AML-193 (cell line): ENCODE data around the gene TJP1.
"Not testable (repeated sequence)": the region's sequence is repeated elsewhere in the genome, so short reads cannot be mapped to it uniquely, and the experiment has no call there.

ENCODE experiments used
- DNase-seq, 2 experiments: peaks; one replicate each; lab custom pipeline; 2025; lab: John Stamatoyannopoulos, UW

The TJP1 gene

GRCh38 chr15:29681166-29681845 lies 141.0 kb downstream of the TJP1 start:
- DNase-seq, result no peak

- DNase-seq, result no peak
Observed at GRCh38 chr15:29680465-29681165, 141.7 kb downstream of the TJP1 start.

- no peak for DNase-seq
Observed at GRCh38 chr15:29678504-29679034, 143.7 kb downstream of the TJP1 start.

GRCh38 chr15:29677871-29678461 lies 144.3 kb downstream of the TJP1 start:
- DNase-seq, result no peak

- no peak for DNase-seq
Observed at GRCh38 chr15:29677455-29677854, 144.8 kb downstream of the TJP1 start.

GRCh38 chr15:29676961-29677402 lies 145.3 kb downstream of the TJP1 start:
- DNase-seq, result no peak

- not testable (repeated sequence) for DNase-seq
Observed at GRCh38 chr15:29676374-29676960, 145.8 kb downstream of the TJP1 start.

GRCh38 chr15:29675791-29676301 lies 146.4 kb downstream of the TJP1 start:
- DNase-seq, result no peak

GRCh38 chr15:29674661-29675533 lies 147.4 kb downstream of the TJP1 start:
- no peak for DNase-seq

- no peak for DNase-seq
Observed at GRCh38 chr15:29672923-29673809, 149.1 kb downstream of the TJP1 start.

- no peak for DNase-seq
Observed at GRCh38 chr15:29672446-29672845, 149.8 kb downstream of the TJP1 start.

- DNase-seq, result not testable (repeated sequence)
Observed at GRCh38 chr15:29672046-29672445, 150.2 kb downstream of the TJP1 start.

GRCh38 chr15:29670998-29671981 lies 151.0 kb downstream of the TJP1 start:
- no peak for DNase-seq

- no peak for DNase-seq
Observed at GRCh38 chr15:29670266-29670665, 152.0 kb downstream of the TJP1 start.

- DNase-seq, result no peak
Observed at GRCh38 chr15:29669823-29670222, 152.4 kb downstream of the TJP1 start.

GRCh38 chr15:29668120-29668602 lies 154.1 kb downstream of the TJP1 start:
- DNase-seq, result peak in 1 of 2 experiments; percentile 1

- no peak for DNase-seq
Observed at GRCh38 chr15:29666241-29666640, 156.0 kb downstream of the TJP1 start.

- DNase-seq, result no peak
Observed at GRCh38 chr15:29665444-29666003, 156.7 kb downstream of the TJP1 start.
